Measurements from ENCODE around the gene ARVCF.
"Not testable (repeated sequence)": the region's sequence is repeated elsewhere in the genome, so short reads cannot be mapped to it uniquely, and the experiment has no call there.

ARVCF gene

DNA sequence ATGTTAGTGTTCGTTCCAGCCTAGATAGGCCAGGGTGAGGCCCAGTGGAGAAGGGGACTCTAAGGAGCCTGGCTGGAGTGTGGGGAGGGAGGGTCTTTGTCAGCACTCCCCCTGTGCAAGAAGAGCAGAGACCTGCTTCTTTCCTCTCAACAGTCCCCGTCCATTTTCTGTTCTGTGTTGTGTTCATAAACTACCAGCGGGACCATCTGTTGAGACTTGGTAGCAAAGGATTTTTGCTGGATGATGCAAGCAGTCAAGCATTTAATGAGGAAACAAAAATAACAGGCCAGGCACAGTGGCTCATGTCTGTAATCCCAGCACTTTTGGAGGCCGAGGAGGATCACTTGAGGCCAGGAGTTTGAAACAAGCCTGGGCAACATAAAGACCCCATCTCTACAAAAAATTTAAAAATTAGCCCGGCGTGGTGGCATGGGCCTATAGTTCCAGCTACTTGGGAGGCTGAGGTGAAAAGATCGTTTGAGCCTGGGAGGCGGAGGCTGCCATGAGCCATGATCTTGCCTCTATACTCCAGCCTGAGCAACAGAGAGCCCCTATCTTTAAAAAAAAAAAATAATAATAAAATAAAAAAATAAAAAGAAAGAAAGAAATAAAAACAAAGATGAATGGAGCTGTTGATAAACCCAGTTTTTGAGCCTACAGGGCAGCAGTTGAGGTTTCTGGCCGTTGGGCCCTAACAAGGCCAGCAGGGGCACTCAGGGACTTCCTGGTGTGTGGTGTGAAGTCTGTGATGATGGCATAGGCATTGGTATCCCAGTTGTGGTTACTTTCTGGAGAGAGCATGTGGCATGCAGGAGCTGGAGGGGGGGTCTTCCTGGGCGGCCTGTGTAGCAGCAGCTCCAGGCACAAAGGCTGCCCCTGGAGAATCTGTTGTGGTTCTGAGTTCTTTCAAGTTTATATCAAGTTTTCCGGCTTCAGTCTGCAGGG is 73.3 kb downstream of the ARVCF start:
- Histone ChIP-seq H3K4me1 (ENCODE audit: control insufficient read depth, insufficient read depth, low read length, poor library complexity, severe bottlenecking) (peaks cover 23% of the 10 kb centered on the region), H3K27ac (ENCODE audit: insufficient read depth, low read length, poor library complexity, severe bottlenecking) (peak overlapping the region; percentile 70), H3K27me3 (replicated peaks; ENCODE audit: control insufficient read depth, insufficient read depth, low read length, poor library complexity, severe bottlenecking) (no peaks in the 10 kb centered on the region), H3K4me3 (ENCODE audit: insufficient read depth, low read depth, low read length, poor library complexity, severe bottlenecking) (no peak overlapping the region), H3K9me3 (ENCODE audit: control insufficient read depth, low read length) (no peaks in the 10 kb centered on the region), H3K36me3 (ENCODE audit: control insufficient read depth, insufficient read depth, low read length) (no peaks in the 10 kb centered on the region)
- no peak for DNase-seq

DNA sequence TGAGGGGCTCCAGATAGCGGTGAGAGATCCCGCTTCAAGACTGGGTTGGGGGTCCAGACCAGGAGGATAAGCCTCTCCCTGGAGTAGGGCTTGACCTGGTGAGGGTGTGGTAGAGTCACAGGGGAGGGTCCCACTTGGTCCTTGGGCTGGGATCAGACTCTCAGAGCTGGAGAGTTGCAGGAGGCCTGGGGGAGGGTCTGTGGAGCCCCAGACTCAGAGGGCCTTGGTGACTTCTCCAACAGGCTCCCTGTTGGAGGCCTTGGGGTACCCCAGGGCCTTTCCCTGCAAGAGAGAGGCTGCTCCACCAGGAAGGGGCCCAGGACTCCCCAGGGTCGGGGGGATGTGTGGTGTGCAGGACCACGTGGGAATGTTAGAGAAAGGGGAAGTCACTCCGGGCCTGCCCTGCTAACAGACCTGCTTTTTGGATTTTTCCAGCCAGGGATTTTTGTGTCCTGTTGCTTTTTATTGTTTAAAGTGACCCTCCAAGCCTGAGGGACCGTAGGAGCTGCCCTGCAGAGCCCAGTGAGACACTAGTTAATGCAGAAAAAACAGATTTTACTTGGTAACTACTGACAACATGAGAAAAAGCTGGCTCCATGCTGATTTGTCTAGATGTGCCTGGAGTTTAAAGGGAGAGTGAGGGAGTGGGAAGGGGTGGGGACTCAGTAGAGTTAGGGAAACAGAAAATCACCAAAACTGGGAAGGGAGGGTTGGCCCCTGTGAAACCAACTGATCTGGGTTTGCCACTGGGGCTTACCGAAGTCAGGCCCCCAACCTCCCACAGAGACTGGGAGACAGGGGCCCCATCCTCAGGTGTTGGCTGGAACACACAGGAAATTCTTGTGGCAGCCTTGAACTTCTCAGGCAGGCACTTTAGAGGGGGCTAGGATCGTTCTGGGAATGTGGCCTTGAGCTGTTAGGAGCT is 74.2 kb downstream of the ARVCF start:
- no peak for DNase-seq
- Histone ChIP-seq H3K9me3 (ENCODE audit: control insufficient read depth, low read length) (no peaks in the 10 kb centered on the region), H3K4me1 (ENCODE audit: control insufficient read depth, insufficient read depth, low read length, poor library complexity, severe bottlenecking) (peaks cover 23% of the 10 kb centered on the region), H3K27ac (ENCODE audit: insufficient read depth, low read length, poor library complexity, severe bottlenecking) (peak overlapping the region; percentile 70), H3K36me3 (ENCODE audit: control insufficient read depth, insufficient read depth, low read length) (no peaks in the 10 kb centered on the region), H3K27me3 (replicated peaks; ENCODE audit: control insufficient read depth, insufficient read depth, low read length, poor library complexity, severe bottlenecking) (no peaks in the 10 kb centered on the region), H3K4me3 (ENCODE audit: insufficient read depth, low read depth, low read length, poor library complexity, severe bottlenecking) (peak overlapping the region; percentile 96)

DNA sequence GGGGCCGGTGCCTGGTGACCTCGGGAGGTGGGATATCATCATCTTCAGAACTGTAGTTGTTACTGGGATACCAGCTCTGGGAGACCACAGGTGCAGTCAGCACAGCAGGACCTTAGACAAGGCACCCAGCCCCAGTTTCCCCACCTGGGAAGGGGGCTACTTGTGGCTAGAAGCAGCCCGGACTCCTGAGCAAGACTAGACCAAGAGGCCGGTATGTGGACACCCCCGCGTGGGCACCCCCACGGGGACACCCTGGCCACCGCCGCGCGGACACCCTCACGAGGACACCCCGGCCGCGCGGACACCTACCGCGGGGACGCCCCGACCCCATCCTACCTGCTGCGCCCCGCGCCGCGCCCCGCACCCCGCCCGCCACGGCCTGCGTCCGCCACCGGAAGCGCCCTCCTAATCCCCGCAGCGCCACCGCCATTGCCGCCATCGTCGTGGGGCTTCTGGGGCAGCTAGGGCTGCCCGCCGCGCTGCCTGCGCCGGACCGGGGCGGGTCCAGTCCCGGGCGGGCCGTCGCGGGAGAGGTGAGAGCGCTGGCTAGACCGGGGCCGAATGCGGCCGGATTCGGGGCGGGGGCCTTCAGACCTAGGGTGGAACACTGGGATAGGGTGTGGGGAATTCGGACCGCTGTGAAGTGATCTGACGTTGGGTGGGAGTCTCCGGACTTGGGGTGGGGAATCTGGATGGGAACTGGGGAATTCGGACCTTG is 75.1 kb downstream of the ARVCF start, which contains the start of the genes COMT and TXNRD2:
TSS of gene COMT (plus strand) at position 408 of the 718 bp plus-strand sequence. CDS start 20,755 bp downstream, outside the sequence.
TSS of gene TXNRD2 (minus strand) at position 454 of the 718 bp plus-strand sequence. CDS start at position 439, 15 bp downstream.
- peaks cover 3% of the 10 kb centered on the region for H3K36me3 ChIP-seq (ENCODE audit: control insufficient read depth, insufficient read depth, low read length)
- no peaks in the 10 kb centered on the region for H3K27me3 ChIP-seq (replicated peaks; ENCODE audit: control insufficient read depth, insufficient read depth, low read length, poor library complexity, severe bottlenecking)
- H3K4me3 ChIP-seq (ENCODE audit: insufficient read depth, low read depth, low read length, poor library complexity, severe bottlenecking), result peak within 1 kb of the TSS; percentile 96
- H3K9me3 ChIP-seq (ENCODE audit: control insufficient read depth, low read length), result no peaks in the 10 kb centered on the region
- H3K4me1 ChIP-seq (ENCODE audit: control insufficient read depth, insufficient read depth, low read length, poor library complexity, severe bottlenecking), result peaks cover 23% of the 10 kb centered on the region
- peak within 1 kb of the TSS; percentile 70 for H3K27ac ChIP-seq (ENCODE audit: insufficient read depth, low read length, poor library complexity, severe bottlenecking)
- peak; percentile 36 to 59 (median 46) for DNase-seq

DNA sequence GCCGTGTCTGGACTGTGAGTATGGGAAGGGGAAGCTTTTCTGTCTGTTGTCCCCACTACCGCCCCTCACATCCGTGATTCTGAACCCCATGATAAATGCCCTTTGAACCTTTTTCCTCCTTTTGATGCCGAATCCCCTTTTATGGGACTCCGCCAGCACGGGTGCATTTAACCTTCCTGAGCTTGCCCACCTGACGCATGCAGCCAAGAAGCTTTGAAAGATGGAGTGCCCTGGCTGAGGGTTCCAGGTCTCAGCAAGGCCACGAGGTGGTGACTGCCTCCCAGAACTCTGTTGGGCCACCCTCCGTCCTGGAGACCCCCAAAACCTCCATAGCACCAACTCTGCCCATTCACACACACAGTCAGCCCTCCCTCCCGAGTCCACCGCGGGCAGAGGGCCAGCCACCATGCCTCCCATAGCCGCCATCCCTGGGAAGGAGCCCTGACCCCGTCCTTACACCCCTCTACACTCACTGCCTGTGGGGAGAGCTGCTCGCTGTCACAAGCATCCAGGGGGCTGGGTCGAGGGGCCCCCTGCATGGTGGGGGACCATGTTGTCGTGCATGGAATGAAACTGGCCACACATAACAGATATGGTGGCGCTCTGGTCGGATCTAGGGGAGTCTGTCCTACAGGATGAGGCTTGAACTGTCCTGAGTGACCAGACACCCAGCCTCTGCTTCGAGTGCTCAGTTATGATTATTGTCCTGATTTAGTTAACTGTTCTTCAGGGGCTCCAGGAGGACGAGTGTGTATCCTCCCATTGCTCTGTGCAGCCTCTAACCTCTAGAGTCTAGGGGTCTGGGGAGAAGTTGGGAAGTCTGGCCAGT is 75.9 kb downstream of the ARVCF start:
- Histone ChIP-seq H3K27ac (ENCODE audit: insufficient read depth, low read length, poor library complexity, severe bottlenecking) (peak overlapping the region; percentile 70), H3K9me3 (ENCODE audit: control insufficient read depth, low read length) (no peaks in the 10 kb centered on the region), H3K4me3 (ENCODE audit: insufficient read depth, low read depth, low read length, poor library complexity, severe bottlenecking) (peak overlapping the region; percentile 96), H3K27me3 (replicated peaks; ENCODE audit: control insufficient read depth, insufficient read depth, low read length, poor library complexity, severe bottlenecking) (no peaks in the 10 kb centered on the region), H3K4me1 (ENCODE audit: control insufficient read depth, insufficient read depth, low read length, poor library complexity, severe bottlenecking) (peaks cover 23% of the 10 kb centered on the region), H3K36me3 (ENCODE audit: control insufficient read depth, insufficient read depth, low read length) (peaks cover 3% of the 10 kb centered on the region)
- DNase-seq, result no peak

DNA sequence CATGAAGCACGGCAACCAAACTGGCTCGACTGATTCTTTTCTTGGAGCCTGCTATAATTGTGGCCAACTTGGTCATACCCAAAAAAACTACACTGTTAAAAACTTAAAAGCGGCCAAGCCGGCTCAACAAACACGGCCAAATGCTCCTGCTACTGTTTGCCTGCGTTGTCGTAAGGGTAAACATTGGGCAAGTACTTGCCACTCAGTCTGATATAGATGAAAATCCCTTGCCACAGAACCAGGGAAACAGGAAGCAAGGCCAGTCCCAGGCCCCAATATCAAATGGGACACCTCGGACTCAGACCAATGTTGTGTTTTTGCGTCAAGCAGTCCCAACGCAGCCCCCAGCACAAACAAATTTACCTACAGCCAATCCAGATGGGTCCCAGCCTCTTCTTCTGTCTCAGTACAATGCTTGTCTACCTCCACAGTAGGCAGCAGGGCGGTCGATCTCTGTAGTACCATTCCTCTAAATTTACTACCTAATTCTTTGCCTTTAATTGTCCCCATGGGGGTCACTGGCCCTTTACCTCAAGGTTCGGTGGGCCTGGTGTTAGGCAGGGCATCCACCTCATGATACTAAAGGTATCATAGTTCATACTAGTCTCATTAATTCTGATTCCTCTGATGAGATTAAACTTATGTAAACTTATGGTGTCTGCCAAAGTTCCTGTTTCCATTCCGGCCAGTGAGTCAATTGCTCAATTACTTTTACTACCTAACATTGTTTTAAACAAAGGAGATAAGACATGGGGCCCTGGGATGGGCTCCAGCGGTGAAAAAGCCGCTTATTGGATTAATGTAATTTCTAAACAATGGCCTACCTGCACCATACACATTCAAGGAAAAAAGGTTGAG is 78.8 kb downstream of the ARVCF start:
- H3K4me1 ChIP-seq (ENCODE audit: control insufficient read depth, insufficient read depth, low read length, poor library complexity, severe bottlenecking), result peaks cover 15% of the 10 kb centered on the region
- H3K27ac ChIP-seq (ENCODE audit: insufficient read depth, low read length, poor library complexity, severe bottlenecking), result no peak overlapping the region
- no peaks in the 10 kb centered on the region for H3K9me3 ChIP-seq (ENCODE audit: control insufficient read depth, low read length)
- H3K4me3 ChIP-seq (ENCODE audit: insufficient read depth, low read depth, low read length, poor library complexity, severe bottlenecking), result no peak overlapping the region
- H3K36me3 ChIP-seq (ENCODE audit: control insufficient read depth, insufficient read depth, low read length), result peaks cover 3% of the 10 kb centered on the region
- DNase-seq, result no peak
- H3K27me3 ChIP-seq (replicated peaks; ENCODE audit: control insufficient read depth, insufficient read depth, low read length, poor library complexity, severe bottlenecking), result no peaks in the 10 kb centered on the region

DNA sequence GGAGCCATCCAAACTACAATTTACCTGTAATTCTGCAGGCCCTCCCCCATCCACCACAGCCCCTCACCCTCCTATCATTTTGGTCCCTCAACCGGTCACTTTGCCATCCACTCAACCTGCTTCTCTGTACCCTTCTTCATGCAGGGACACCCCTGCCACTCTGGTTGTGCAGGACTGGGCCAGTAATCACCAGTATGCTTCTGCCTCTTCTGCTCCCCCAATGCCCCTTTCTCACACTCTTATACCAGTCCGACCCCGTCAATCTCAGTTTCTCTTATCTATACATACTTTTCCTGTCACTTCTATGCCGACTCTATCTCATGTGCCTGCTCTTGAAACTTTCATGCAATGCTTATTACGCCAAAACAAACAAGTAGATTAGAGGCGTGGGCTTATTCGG is 80.1 kb downstream of the ARVCF start:
- Histone ChIP-seq H3K4me3 (ENCODE audit: insufficient read depth, low read depth, low read length, poor library complexity, severe bottlenecking) (no peak overlapping the region), H3K36me3 (ENCODE audit: control insufficient read depth, insufficient read depth, low read length) (peaks cover 3% of the 10 kb centered on the region), H3K27me3 (replicated peaks; ENCODE audit: control insufficient read depth, insufficient read depth, low read length, poor library complexity, severe bottlenecking) (no peaks in the 10 kb centered on the region), H3K9me3 (ENCODE audit: control insufficient read depth, low read length) (no peaks in the 10 kb centered on the region), H3K4me1 (ENCODE audit: control insufficient read depth, insufficient read depth, low read length, poor library complexity, severe bottlenecking) (peaks cover 5% of the 10 kb centered on the region), H3K27ac (ENCODE audit: insufficient read depth, low read length, poor library complexity, severe bottlenecking) (no peak overlapping the region)
- no peak for DNase-seq

DNA sequence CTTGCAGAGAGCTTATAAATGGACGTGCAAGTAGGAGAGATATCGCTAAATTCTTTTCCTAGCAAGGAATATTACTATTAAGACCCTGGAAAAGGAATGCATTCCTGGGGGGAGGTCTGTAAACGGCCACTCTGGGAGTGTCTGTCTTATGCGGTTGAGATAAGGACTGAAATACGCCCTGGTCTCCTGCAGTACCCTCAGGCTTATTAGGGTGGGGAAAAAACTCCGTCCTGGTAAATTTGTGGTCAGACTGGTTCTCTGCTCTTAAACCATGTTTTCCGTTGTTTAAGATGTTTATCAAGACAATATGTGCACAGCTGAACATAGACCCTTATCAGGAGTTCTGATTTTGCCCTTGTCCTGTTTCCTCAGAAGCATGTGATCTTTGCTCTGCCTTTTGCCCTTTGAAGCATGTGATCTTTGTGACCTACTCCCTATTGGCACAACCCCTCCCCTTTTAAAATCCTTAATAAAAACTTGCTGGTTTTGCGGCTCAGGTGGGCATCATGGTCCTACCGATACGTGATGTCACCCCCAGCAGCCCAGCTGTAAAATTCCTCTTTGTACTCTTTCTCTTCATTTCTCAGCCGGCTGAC is 81.4 kb downstream of the ARVCF start:
- H3K27me3 ChIP-seq (replicated peaks; ENCODE audit: control insufficient read depth, insufficient read depth, low read length, poor library complexity, severe bottlenecking); H3K4me1 ChIP-seq (ENCODE audit: control insufficient read depth, insufficient read depth, low read length, poor library complexity, severe bottlenecking); H3K36me3 ChIP-seq (ENCODE audit: control insufficient read depth, insufficient read depth, low read length); H3K4me3 ChIP-seq (ENCODE audit: insufficient read depth, low read depth, low read length, poor library complexity, severe bottlenecking); H3K9me3 ChIP-seq (ENCODE audit: control insufficient read depth, low read length); DNase-seq; H3K27ac ChIP-seq (ENCODE audit: insufficient read depth, low read length, poor library complexity, severe bottlenecking): not testable (repeated sequence)

All from effector memory CD4-positive, alpha-beta T cell (primary cell).